Right cardiac atrium (tissue), 5 donors: ENCODE data around the gene SH2D4B. TPM values are rescaled to one million over a fixed set of nuclear protein-coding genes. Genes with fewer than 3 reads are reported as not detected.
A peak's percentile ranks its signal among the peaks of the same experiment; 100 is the strongest.

Experiments
- ATAC-seq, 2 donors: fragments of 200-7000 bp; cut with Tn5 transposase; one replicate each; pipeline versions ENCODE4 v1.8.0 to v1.9.1; 2020; ENCODE audit warnings: moderate library complexity in 2 of 2, mild to moderate bottlenecking in 1 of 2
- DNase-seq, 3 donors: peaks; one replicate each; pipeline ENCODE4 v3.0.0-alpha.2; 2020
- H3K27ac ChIP-seq: one replicate; pipeline ENCODE4 v1.5.1; 2013; ENCODE audit warnings: mild to moderate bottlenecking, low read length, control low read depth, moderate library complexity
- H3K27me3 ChIP-seq: one replicate; pipeline ENCODE4 v1.6.1; 2013; ENCODE audit not compliant: control insufficient read depth, insufficient read depth
- H3K4me1 ChIP-seq: one replicate; pipeline ENCODE4 v1.6.1; 2013; ENCODE audit warnings: low read length; ENCODE audit not compliant: control insufficient read depth, insufficient read depth
- H3K4me3 ChIP-seq: one replicate; pipeline ENCODE4 v1.5.1; 2013; ENCODE audit warnings: low read length, control low read depth
- H3K9me3 ChIP-seq: one replicate; pipeline ENCODE4 v1.6.1; 2013; ENCODE audit warnings: low read length; ENCODE audit not compliant: control insufficient read depth
- WGBS: extraction: QIAGEN DNeasy Blood & Tissue Kit; methylation state at CpG from one replicate; pipeline ENCODE4 v1.1.7; 2013; 5-methylcytosine and 5-hydroxymethylcytosine counted together
- intact Hi-C, 4 donors: fragments of 100-400 bp; cut with DNase I; formaldehyde crosslinking; loops; one replicate each; pipeline versions ENCODE4 v1.11.0 to v1.14.0; 2022 to 2023
- polyA plus RNA-seq: library from polyadenylated mRNA; stranded (reverse); fragments of 200-250 nt; gene quantifications from one replicate; pipeline ENCODE4 v1.2.3, GENCODE V29; 2013
- total RNA-seq, 4 donors: library from RNA; stranded (reverse); fragmentation: NEBNext Ultra II Directional; extraction: Animal tissue kit (Norgen Biotek cat#: 25700); gene quantifications; one replicate each; pipeline ENCODE4 v1.2.1, GENCODE V29; 2021
- donor health status: healthy with polysubstance abuse.
- donor health status: DM: no; HTN: yes; CAD: no.
- donor health status: DM: no; HTN: no; CAD: no.
- donor health status: DM: no; HTN: yes; CAD: no; lungs with severe emphysema.
- donor health status: DM: yes; HTN: yes; CAD: no.

Gene SH2D4B
- total and polyA plus RNA-seq, 5 donors = not detected

DNA sequence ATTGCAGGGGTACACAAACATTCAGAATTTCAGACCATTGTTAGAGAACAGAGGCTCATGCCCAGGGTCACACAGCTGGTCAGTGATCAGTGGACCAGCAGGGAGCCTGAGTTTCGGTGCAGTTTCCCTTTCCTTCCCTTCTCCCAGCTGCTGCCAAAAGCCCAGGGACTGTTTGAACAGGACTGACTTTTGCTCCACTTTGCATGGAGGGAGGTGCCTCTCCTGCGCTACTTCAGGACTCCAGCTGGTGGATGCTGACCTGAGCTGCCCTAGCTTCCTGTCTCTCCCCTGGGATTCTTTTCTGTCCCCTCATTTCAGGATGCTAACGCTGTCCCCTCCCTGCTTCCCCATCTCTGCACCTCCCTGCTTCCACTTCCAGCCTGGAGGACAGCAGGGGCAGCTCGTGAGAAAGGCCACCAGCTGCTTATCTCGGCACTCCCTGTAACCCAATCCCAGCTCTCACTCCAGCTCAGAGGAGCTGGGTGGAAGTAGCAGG, 14.5 kb downstream of the SH2D4B start:
- Histone ChIP-seq H3K4me3 (no peak overlapping the region), H3K4me1 (peaks cover 3% of the 10 kb centered on the region), H3K27ac (no peak overlapping the region), H3K27me3 (no peaks in the 10 kb centered on the region), H3K9me3 (no peaks in the 10 kb centered on the region)
- 22% methylated on average over 5 of the region's 5 CpGs for WGBS
- DNase-seq (no peak), ATAC-seq (peak; percentile 72 to 74)
- intact Hi-C loops = no loop called here

DNA sequence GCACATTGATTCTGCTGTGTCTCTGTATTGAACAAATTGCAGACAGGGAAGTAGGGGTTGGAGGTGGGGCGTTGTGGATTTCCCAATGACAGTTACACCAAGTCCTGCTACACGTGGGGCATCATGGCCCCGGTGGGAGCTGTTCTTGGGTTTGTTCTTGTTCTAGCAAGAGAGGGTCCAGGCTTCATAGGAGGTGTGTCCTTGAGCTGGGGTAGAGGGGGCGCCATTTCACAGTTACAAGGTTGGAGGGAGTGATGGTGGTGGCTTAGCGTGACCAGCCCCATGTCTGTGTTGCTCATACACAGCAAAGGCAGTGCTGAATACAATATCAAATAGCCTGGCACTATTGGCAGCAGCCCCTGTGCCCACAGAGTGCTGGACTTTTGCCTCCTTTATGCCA, 15.7 kb downstream of the SH2D4B start:
- no peak for DNase-seq
- no peak for ATAC-seq
- H3K9me3 ChIP-seq = no peaks in the 10 kb centered on the region
- WGBS = 91% methylated on average over 5 of the region's 5 CpGs
- no peak overlapping the region for H3K4me3 ChIP-seq
- H3K27ac ChIP-seq = no peak overlapping the region
- H3K4me1 ChIP-seq = peaks cover 3% of the 10 kb centered on the region
- intact Hi-C loops = no loop called here
- no peaks in the 10 kb centered on the region for H3K27me3 ChIP-seq

DNA sequence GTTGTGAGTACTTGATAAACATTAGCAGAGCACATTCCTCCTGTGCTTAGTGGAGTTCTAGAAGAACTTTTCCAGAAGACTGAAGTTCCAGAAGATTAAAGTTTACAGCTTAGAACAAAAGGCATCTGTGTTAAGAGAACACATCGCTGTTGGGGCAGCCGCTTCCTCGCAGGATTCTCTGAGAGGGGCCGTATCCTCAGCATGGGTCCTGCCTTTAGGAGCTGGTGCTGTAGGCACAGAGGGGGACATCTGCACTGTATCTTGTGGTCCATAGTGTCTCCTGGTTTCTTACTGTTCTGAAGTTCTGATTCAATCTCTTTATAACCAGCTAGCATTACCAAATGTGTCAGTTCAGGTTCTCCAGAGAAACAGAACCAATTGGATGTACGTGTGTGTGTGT, 16.3 kb downstream of the SH2D4B start:
- Histone ChIP-seq H3K4me1 (peaks cover 3% of the 10 kb centered on the region), H3K27me3 (no peaks in the 10 kb centered on the region), H3K27ac (no peak overlapping the region), H3K4me3 (no peak overlapping the region), H3K9me3 (no peaks in the 10 kb centered on the region)
- DNase-seq = no peak
- 93% methylated on average over 5 of the region's 5 CpGs for WGBS
- intact Hi-C loops = no loop called here
- ATAC-seq = no peak

DNA sequence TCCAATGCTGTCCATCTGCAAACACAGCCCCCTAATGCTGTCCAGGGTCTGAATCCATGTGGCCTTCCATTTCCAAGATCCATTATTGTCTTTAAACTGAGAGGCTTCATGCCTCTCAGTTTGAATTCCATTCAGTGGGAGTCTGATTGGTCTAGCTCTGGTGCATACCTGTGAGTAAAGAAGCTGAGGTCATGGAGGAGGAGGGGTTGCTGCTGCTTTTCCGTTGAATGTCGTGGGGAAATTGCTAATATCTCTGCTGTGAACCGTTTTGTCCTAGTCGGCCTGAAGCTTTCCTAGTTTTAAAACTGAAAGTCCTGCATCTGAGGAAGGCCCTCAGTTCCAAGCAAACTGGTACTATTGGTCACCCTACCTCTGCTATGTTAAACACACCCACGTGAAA, 17.7 kb downstream of the SH2D4B start:
- Histone ChIP-seq H3K4me3 (no peak overlapping the region), H3K27me3 (no peaks in the 10 kb centered on the region), H3K27ac (no peak overlapping the region), H3K9me3 (no peaks in the 10 kb centered on the region), H3K4me1 (peaks cover 3% of the 10 kb centered on the region)
- no peak for ATAC-seq
- no peak for DNase-seq
- 62% methylated on average over 5 of the region's 5 CpGs for WGBS
- intact Hi-C loops = no loop called here

DNA sequence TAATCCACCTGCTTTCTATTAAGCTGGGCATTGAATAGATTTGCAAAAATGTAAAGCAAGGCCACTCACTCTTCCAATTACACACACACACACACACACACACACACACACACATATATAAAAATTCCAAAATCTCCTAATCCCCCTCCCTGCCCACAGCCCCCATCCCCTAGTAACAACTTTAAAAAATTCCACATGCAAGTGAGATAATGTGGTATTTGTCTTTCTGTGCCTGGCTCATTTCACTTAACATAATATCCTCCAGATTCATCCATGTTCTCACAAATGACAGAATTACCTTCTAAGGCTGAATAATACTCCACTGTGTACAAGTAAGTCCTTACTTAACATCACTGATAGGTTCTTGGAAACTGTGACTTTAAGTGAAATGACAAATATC, 24.2 kb downstream of the SH2D4B start:
- Histone ChIP-seq H3K27ac (no peak overlapping the region), H3K4me3 (no peak overlapping the region), H3K9me3 (no peaks in the 10 kb centered on the region), H3K4me1 (no peaks in the 10 kb centered on the region), H3K27me3 (no peaks in the 10 kb centered on the region)
- ATAC-seq = no peak
- intact Hi-C loops = no loop called here
- no peak for DNase-seq

DNA sequence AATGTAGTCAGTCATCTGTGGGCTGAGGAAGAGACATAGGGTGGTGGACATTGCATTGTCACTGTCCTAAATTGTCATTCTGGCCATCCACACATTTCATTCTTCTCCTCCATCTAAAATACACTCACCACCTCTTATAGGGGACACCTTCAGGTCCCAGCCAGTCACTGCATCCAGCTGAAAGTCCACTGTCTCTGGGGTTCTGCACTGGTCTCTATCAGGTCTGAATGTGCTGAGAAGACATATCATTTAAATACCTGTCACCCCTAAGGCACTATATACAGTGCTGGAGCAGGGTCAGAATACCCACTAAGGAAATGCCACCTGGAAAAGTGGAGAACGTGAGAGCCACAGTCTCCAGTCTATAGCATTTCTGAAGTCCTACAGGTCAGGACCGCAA, 29.6 kb downstream of the SH2D4B start:
- DNase-seq (no peak), ATAC-seq (no peak)
- H3K4me3 ChIP-seq = no peak overlapping the region
- no peaks in the 10 kb centered on the region for H3K27me3 ChIP-seq
- H3K27ac ChIP-seq = no peak overlapping the region
- no peaks in the 10 kb centered on the region for H3K4me1 ChIP-seq
- 86% methylated on average over 2 of the region's 2 CpGs for WGBS
- intact Hi-C loops = no loop called here
- no peaks in the 10 kb centered on the region for H3K9me3 ChIP-seq

DNA sequence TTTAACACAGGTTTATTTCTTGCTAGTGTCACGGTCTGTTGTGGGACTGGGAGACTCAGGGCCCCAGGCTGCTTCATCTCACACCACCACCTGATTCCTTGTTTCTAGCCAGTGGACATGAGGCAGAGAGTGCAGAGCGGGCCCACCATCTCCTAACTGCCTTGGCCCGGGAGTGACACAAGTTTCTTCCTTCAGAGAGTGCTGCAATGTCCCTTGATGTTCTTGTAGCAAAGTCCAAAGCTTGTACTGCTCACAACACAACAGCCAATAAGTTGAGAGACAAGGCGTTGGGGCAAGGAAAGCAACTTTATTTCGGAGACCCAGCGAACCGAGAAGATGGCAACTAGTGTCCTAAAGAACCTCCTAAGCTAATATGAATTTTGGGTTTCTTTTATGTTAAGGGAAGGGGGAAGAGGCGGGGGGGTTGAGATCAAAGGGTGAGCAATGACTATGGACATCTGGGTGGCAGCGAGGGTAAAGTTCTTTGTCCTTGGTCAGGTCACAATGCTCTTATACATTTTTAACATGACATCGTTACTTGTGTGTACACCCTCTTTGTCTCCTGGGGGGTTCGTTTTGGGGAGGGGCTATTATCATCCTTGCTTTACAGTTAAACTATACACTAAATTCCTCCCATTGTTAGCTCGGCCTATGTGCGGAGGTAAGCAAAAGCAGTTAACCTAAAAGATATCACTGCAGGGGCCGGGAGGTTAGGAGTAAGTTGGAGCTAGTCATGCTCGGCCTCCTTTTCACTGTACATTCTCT, 31.6 kb downstream of the SH2D4B start:
- DNase-seq = no peak
- ATAC-seq = no peak
- WGBS = 91% methylated on average over 15 of the region's 15 CpGs

DNA sequence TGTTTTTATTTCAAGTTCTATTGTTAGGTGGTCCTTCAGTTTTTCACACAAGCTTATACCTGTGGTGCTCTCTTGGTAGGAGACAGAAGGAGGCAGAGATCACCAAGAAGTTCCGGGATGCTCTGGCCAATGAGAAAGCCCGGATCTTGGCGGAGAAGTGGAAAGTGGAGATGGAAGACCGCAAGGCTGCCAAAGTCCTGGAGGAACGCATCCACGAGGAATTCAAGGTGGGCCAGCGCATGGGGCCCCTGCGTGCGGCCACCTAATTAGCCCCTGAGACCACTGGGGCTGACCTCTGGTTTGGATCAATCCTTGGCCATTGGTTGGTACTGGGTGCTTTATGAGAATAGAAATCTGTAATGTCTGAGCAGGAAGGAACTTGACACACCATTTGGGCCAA, 33.6 kb downstream of the SH2D4B start:
- Histone ChIP-seq H3K9me3 (no peaks in the 10 kb centered on the region), H3K4me3 (no peak overlapping the region), H3K4me1 (no peaks in the 10 kb centered on the region), H3K27me3 (no peaks in the 10 kb centered on the region), H3K27ac (no peak overlapping the region)
- DNase-seq = no peak
- ATAC-seq = no peak
- 96% methylated on average over 9 of the region's 9 CpGs for WGBS
- intact Hi-C loops = no loop called here

More for the DNA sequence above, 31.6 kb downstream of the SH2D4B start:
- intact Hi-C loops = no loop called here
- H3K27me3 ChIP-seq = no peaks in the 10 kb centered on the region
- no peak overlapping the region for H3K4me3 ChIP-seq
- no peaks in the 10 kb centered on the region for H3K9me3 ChIP-seq
- H3K27ac ChIP-seq = no peak overlapping the region
- H3K4me1 ChIP-seq = no peaks in the 10 kb centered on the region

DNA sequence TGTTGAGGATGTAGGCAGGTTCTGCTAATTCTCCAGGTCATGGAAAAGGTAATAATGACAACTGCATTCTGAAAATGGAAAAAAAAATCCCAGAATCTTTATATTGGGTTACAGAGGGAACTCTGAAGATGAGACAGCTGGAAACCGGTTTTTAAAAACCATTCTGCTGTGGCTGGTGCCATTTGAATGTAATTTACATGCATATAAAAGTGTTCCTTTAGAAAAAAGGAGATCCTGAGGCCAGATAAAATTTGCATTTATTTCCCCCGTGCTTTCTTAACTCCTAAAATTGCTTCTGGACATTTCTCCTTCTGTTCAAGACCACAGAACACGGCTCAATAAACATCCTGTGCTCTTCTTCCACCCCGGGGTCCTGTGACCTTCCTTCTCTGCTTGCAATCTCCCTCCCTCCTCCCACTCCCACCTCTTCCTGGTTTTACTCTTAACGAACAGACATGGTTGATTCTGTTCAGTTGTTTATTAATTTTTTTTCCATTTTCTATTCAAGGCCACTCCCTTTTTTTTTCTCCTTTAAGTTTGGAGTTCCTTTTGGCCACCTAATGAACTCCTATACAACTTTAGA, 41.6 kb downstream of the SH2D4B start:
- Histone ChIP-seq H3K27me3 (no peaks in the 10 kb centered on the region), H3K4me3 (no peak overlapping the region), H3K4me1 (no peaks in the 10 kb centered on the region), H3K9me3 (peaks cover 2% of the 10 kb centered on the region), H3K27ac (no peak overlapping the region)
- intact Hi-C loops = no loop called here
- DNase-seq = no peak
- ATAC-seq = no peak
- WGBS = 36% methylated on average over 5 of the region's 5 CpGs

DNA sequence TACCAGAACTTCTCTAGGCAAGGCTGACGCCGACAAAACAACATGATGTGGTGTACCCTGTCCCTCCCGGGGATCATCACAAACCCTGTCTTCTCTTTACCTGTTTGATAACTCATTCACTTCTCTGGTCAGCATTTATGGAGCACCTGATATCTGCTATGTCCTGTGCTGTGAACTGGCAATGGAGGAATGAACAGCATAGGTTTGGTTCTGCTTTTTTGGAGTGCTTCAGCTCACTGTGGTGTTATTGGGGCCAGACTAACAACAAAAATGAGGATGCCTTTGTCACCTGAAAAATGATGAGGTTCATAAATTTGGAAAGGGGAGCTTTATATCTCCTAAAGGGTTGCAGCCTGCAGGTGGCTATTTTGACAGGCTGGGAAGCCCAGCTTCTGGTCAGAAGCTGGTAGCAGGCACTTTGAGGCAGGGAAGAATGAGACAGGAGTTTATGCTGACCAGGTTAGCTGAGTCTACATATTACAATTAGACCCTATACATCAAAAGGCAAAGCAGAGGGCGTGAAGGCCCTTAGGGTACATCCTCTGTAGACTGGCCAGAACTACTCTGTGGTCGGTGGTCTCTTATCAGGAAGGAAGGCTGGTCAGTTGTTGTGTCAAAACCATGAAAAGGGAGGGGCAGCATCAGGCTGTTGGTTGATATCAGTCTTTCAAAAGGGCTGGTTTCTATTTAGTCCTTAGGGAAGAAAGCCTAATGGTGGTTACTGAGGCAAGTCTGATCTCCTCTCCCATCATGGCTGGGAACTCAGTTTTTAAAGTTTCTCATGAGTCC, 42.3 kb downstream of the SH2D4B start:
- no peak for DNase-seq
- no peak for ATAC-seq
- Histone ChIP-seq H3K9me3 (peaks cover 2% of the 10 kb centered on the region), H3K4me1 (no peaks in the 10 kb centered on the region), H3K4me3 (no peak overlapping the region), H3K27me3 (no peaks in the 10 kb centered on the region), H3K27ac (no peak overlapping the region)
- WGBS = 74% methylated on average over 5 of the region's 5 CpGs
- intact Hi-C loops = loop anchor here in 1 of 4 donors (10.0 kb wide), 1 partner anchor 135 kb away; no protein-coding TSS in a partner anchor
